Activated gamma-delta T cell treated with anti-CD3 and anti-CD28 coated beads, Interleukin-2, amount 50 U/mL, for 16 hours (primary cell): ENCODE measurements around the gene CNTRL.
"Not testable (repeated sequence)": the region's sequence is repeated elsewhere in the genome, so short reads cannot be mapped to it uniquely, and the experiment has no call there.

Experiments
- DNase-seq: peaks from one replicate; pipeline ENCODE4 v3.0.0-alpha.2; 2020; ENCODE audit warnings: low read depth

The CNTRL gene

GRCh38 chr9:121129384-121129783 lies 54.6 kb downstream of the CNTRL start:
- DNase-seq = not testable (repeated sequence)

GRCh38 chr9:121133104-121133816 lies 58.5 kb downstream of the CNTRL start:
- DNase-seq = peak; percentile 47

GRCh38 chr9:121135642-121136041 lies 60.9 kb downstream of the CNTRL start:
- no peak for DNase-seq

DNA sequence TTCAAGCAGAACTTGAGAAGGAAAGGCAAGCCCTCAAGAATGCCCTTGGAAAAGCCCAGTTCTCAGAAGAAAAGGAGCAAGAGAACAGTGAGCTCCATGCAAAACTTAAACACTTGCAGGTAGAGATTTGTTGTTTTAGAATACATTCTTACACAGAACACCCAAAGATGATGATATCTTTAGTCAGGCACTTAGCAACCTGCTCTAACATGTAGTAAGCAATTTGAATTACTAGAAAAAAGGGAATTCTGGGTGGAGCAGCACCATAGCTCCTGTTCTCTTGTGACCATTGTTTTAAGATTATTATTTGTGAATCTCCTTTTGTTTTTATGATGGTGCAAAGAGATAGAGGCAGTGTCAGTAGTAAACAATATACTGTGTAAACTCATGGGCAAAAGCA lies 63.8 kb downstream of the CNTRL start:
- DNase-seq = no peak

DNA sequence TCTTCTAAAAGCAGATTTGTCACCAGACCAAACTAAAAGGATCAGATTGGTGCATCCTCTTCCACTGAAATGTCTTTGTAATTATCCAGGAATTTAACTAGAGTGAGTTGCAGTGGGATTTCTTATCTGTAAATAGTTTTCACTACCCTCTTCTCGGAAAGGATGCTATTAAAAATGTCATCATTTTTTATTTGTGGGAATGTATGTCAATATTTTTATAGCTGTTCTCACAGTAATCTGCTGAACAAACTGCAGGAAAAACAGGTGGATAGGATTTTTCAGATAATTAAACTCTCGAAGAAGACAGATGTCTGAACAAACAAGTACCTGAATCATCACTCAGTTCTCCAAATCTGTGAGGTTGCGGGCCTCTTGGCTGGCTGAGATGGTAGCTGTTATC lies 64.2 kb downstream of the CNTRL start:
- DNase-seq = no peak

DNA sequence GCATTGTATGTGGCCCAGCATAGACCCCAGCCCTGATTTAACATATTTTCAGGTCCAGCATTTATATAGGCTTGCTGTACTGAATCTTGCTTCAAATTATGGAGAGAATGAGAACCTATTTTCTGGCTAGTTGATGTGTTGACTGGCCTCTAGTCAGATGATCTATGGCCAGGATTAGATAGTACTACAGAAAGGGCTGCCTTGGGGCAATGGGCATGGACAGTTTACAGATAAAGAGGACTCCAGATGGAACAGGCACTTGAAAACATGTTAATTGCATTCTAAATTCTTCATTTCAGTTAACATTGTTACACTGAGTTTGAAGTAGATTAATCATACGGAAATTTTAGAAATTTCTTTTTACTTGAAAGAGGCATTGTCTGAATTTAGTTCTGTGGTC lies 65.4 kb downstream of the CNTRL start:
- no peak for DNase-seq

- no peak for DNase-seq
Measured at GRCh38 chr9:121141306-121141705, 66.6 kb downstream of the CNTRL start.

DNA sequence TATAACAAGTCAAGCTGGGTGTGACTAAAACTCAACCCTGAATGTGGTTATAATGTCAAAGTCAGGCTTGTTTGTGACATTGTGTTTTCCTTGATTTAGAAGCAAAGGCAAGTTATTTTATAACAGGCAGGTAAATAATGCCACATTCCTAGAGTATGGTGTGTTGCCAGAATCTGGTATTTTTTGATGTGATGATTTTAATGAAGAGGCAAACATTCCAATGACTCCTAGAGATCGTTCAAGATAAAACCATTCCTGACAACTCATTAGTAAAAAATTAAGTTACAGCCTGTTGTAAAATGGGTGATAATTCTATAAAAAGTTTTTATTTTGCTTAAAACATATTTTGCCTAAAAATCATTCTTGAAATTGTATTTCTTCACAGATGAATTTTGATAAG lies 67.0 kb downstream of the CNTRL start:
- DNase-seq = no peak

- no peak for DNase-seq
Measured at GRCh38 chr9:121143771-121144170, 69.0 kb downstream of the CNTRL start.

DNA sequence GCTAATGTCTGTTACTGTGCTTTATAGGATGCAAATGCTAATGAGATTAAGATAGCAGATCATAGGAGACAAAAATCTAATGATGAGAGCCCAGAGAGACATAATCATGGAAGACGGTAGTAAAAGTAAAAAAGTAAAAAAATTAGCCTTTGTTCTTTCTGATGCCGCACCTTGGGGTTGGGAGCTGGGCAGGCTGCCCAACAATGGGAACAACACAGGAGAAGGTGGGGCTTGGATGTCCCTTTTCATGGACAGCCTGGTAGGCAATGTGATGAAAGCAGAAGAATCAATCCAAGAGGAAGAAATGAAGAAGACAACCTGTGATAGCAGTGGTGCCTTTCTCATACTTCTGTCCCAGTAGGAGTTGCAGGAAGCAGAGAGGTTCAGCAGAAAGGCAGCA lies 69.7 kb downstream of the CNTRL start:
- no peak for DNase-seq

GRCh38 chr9:121150188-121150587 lies 75.4 kb downstream of the CNTRL start:
- no peak for DNase-seq

GRCh38 chr9:121153642-121154041 lies 78.9 kb downstream of the CNTRL start:
- DNase-seq = no peak

DNA sequence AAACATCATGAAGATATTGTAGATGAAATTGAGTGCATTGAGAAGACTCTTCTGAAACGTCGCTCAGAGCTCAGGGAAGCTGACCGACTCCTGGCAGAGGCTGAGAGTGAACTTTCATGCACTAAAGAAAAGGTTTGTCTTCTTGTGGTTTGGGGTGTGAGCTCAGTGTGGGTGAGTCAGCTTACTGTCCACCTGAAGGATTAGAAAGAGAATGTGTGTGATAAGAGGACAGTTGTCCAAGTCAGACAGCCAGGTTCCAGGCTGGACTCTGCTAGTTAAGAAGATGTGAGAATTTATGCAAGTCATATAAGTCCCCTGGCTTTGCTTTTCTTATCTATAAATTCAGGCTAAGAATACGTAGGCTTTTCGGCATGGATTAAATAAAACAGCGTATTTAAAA lies 80.0 kb downstream of the CNTRL start:
- DNase-seq = no peak

GRCh38 chr9:121156263-121156731 lies 81.5 kb downstream of the CNTRL start:
- DNase-seq = no peak

- no peak for DNase-seq
Measured at GRCh38 chr9:121157939-121158338, 83.2 kb downstream of the CNTRL start.

DNA sequence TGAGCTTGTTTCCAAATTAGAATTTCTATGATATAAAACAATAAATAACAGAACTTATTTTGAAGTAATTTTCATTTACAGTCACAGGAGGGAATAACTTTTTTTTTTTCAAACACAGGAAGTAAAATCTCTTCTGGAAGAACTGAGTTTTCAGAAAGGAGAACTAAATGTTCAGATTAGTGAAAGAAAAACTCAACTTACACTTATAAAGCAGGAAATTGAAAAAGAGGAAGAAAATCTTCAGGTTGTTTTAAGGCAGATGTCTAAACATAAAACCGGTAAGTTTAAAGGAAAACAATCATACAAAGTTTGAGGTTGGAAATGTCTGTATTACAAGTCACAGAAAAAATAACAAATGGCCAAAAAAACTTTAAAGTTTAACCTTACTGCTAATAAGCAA lies 85.3 kb downstream of the CNTRL start:
- no peak for DNase-seq

- no peak for DNase-seq
Measured at GRCh38 chr9:121168052-121168451, 93.3 kb downstream of the CNTRL start.

- DNase-seq = no peak
Measured at GRCh38 chr9:121169094-121169601, 94.4 kb downstream of the CNTRL start.

- no peak for DNase-seq
Measured at GRCh38 chr9:121171236-121171635, 96.5 kb downstream of the CNTRL start.

DNA sequence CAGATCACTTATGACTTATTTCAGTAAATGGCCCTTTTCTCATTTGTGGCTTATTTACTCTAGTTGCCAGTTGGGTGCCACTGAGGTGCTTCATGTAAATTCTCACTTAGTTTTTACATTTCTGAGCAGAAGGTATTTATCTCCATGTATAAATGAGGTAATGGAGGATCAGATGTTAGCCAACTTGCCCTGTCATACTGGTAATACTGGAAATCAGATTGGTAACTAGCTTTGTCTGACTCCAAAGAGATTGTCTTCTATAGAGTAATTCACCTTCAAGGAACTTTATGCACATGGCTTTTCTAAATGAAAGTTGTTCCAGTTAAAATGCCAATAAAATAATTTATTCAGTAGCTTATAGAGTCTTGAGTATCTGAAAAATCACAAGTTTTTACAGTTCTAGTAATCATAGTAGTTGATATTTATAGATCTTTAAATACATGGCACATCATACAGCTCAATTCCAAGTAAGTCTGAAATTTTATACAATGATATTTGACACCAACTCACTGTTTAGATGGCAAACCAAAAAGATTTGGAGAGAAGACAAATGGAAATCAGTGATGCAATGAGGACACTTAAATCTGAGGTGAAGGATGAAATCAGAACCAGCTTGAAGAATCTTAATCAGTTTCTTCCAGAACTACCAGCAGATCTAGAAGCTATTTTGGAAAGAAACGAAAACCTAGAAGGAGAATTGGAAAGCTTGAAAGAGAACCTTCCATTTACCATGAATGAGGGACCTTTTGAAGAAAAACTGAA lies 98.2 kb downstream of the CNTRL start:
- no peak for DNase-seq

- DNase-seq = no peak
Measured at GRCh38 chr9:121173501-121173900, 98.7 kb downstream of the CNTRL start.

GRCh38 chr9:121178676-121179372 lies 104.1 kb downstream of the CNTRL start:
- no peak for DNase-seq

DNA sequence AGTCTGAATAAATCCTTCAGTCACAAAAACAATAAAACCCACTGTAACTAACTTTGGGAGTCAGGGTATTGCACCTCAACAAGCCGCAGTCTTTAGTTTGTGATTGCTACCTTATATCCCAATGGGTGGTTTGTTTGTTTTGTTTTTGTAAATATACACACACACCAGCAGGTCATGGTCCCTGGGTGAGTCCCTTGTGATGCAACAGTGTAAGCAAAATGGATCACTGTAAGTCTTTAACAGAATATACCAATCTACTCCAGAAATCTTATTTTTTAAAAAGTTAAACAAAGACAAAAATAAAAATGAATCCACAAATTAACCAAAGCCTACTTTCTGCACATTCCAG lies 104.6 kb downstream of the CNTRL start:
- DNase-seq = not testable (repeated sequence)
